ENCODE results near the gene PCDHB6.
"Not testable (repeated sequence)": the region's sequence is repeated elsewhere in the genome, so short reads cannot be mapped to it uniquely, and the experiment has no call there.

- TF ChIP-seq CTCF, POLR2A (IDR thresholded peaks at IDR 0.05): not testable (repeated sequence)
Observed at GRCh38 chr5:141201126-141201525, 51.3 kb downstream of the PCDHB6 start.

Measured in testis (tissue), 2 donors.